A673 (cell line): ENCODE measurements around the gene HLA-F. TPM values are rescaled to one million over a fixed set of nuclear protein-coding genes. Genes with fewer than 3 reads are reported as not detected.

ENCODE experiments used
- BruUV-seq: library from RNA; stranded (reverse); fragments of 400-500 nt; replicated peaks from 2 replicates; lab custom pipeline; 2021; lab: Mats Ljungman, UMichigan
- CTCF ChIA-PET: fragments of 300-600 bp; sonication (Branson Sonifier 250); formaldehyde crosslinking; loops from one replicate; lab custom pipeline; 2022; ENCODE audit warnings: antibody characterized with exemption; lab: Charles Lee
- POLR2A ChIA-PET: fragments of 300-600 bp; sonication (Branson Sonifier 250); formaldehyde crosslinking; loops from one replicate; lab custom pipeline; 2022; ENCODE audit warnings: antibody characterized with exemption; ENCODE audit not compliant: low non-redundant PET; lab: Charles Lee
- DNase-seq: peaks from one replicate; pipeline ENCODE4 v3.0.0-alpha.2; 2015; ENCODE audit warnings: low spot score
- H3K27ac ChIP-seq: fragments of 200-600 bp; sonication (generic); 2 replicates; pipeline ENCODE4 v1.5.1; 2016; ENCODE audit warnings: mixed run types, low read depth, mild to moderate bottlenecking, mixed read lengths, antibody characterized with exemption, low read length; ENCODE audit not compliant: poor library complexity, severe bottlenecking
- H3K27me3 ChIP-seq: fragments of 200-600 bp; sonication (generic); replicated peaks from 2 replicates; pipeline ENCODE4 v1.6.1; 2017; ENCODE audit warnings: mixed run types, low read depth, mild to moderate bottlenecking, mixed read lengths, antibody characterized with exemption, low read length; ENCODE audit not compliant: insufficient read depth, poor library complexity
- H3K36me3 ChIP-seq: fragments of 200-600 bp; sonication (generic); 2 replicates; pipeline ENCODE4 v1.6.1; 2016; ENCODE audit warnings: mixed run types, mild to moderate bottlenecking, mixed read lengths, antibody characterized with exemption, low read length; ENCODE audit not compliant: insufficient read depth, poor library complexity, severe bottlenecking
- H3K4me1 ChIP-seq: fragments of 200-600 bp; sonication (generic); 2 replicates; pipeline ENCODE4 v1.6.1; 2017; ENCODE audit warnings: mixed run types, mild to moderate bottlenecking, mixed read lengths, antibody characterized with exemption, low read length; ENCODE audit not compliant: insufficient read depth, poor library complexity, severe bottlenecking
- H3K4me3 ChIP-seq: fragments of 200-600 bp; sonication (generic); 2 replicates; pipeline ENCODE4 v1.5.1; 2016; ENCODE audit warnings: low read depth, mixed run types, mild to moderate bottlenecking, mixed read lengths, low read length; ENCODE audit not compliant: poor library complexity, severe bottlenecking
- H3K9me3 ChIP-seq: fragments of 200-600 bp; sonication (generic); 2 replicates; pipeline ENCODE4 v1.6.1; 2016; ENCODE audit warnings: mixed run types, low read depth, mild to moderate bottlenecking, mixed read lengths, antibody characterized with exemption, low read length; ENCODE audit not compliant: poor library complexity, severe bottlenecking
- CTCF ChIP-seq: fragments of 300-800, 200-600 bp; sonication (generic); conservative IDR thresholded peaks from 2 replicates; pipeline ENCODE4 v1.5.1; 2017; ENCODE audit warnings: low read depth, mild to moderate bottlenecking, antibody characterized with exemption, low read length, moderate library complexity, mixed read lengths
- EZH2 ChIP-seq: fragments of 200-600 bp; sonication (generic); IDR thresholded peaks from 2 replicates; pipeline ENCODE4 v1.6.1; 2017; ENCODE audit warnings: borderline replicate concordance, low read depth, mild to moderate bottlenecking, mixed read lengths, antibody characterized with exemption, low read length; ENCODE audit not compliant: poor library complexity, severe bottlenecking
- intact Hi-C: fragments of 100-400 bp; cut with micrococcal nuclease; formaldehyde crosslinking; loops from one replicate; pipeline ENCODE4 v1.10.0; 2022; ENCODE audit not compliant: unreplicated experiment
- total RNA-seq: library from RNA; stranded (reverse); gene quantifications from 2 replicates; pipeline ENCODE4 v1.2.3, GENCODE V29; 2021

HLA-F gene
- total RNA-seq, 1 experiment from 2014 or later = not detected

- ChIA-PET POLR2A (no interaction called here), CTCF (interaction anchor here (0.6 to 1.0 kb wide), 2 partner anchors 20 to 132 kb away, joined by 3 to 7 read pairs; no protein-coding TSS in a partner anchor)
- Histone ChIP-seq H3K27me3 (peaks cover 12% of the 10 kb centered on the region), H3K4me3 (no peak overlapping the region), H3K9me3 (no peaks in the 10 kb centered on the region), H3K36me3 (no peaks in the 10 kb centered on the region), H3K4me1 (no peaks in the 10 kb centered on the region), H3K27ac (no peak overlapping the region)
- intact Hi-C loops = no loop called here
- no TSS peak for BruUV-seq
- TF ChIP-seq EZH2 (no peak), CTCF (peak; percentile 74)
- peak; percentile 41 for DNase-seq
Measured at GRCh38 chr6:29702519-29703103, 20.6 kb upstream of the HLA-F start.

- no peak overlapping the region for H3K27ac ChIP-seq
- no TSS peak for BruUV-seq
- no peaks in the 10 kb centered on the region for H3K4me1 ChIP-seq
- no peaks in the 10 kb centered on the region for H3K36me3 ChIP-seq
- POLR2A ChIA-PET = no interaction called here
- DNase-seq = peak; percentile 63
- intact Hi-C loops = loop anchor here (2.0 to 5.0 kb wide), 3 partner anchors 47 to 307 kb away; no protein-coding TSS in a partner anchor
- TF ChIP-seq CTCF (peak; percentile 61), EZH2 (no peak)
- no peak overlapping the region for H3K4me3 ChIP-seq
- CTCF ChIA-PET = no interaction called here
- H3K27me3 ChIP-seq = peaks cover 24% of the 10 kb centered on the region
- no peaks in the 10 kb centered on the region for H3K9me3 ChIP-seq
Measured at GRCh38 chr6:29705389-29706231, 17.6 kb upstream of the HLA-F start.

GRCh38 chr6:29708432-29709179 lies 14.6 kb upstream of the HLA-F start:
- intact Hi-C loops = loop anchor here (5.0 kb wide), 2 partner anchors 44 to 304 kb away; no protein-coding TSS in a partner anchor
- POLR2A ChIA-PET = no interaction called here
- Histone ChIP-seq H3K27ac (no peak overlapping the region), H3K4me3 (no peak overlapping the region), H3K4me1 (no peaks in the 10 kb centered on the region), H3K36me3 (no peaks in the 10 kb centered on the region), H3K27me3 (peaks cover 24% of the 10 kb centered on the region), H3K9me3 (no peaks in the 10 kb centered on the region)
- no peak for TF ChIP-seq CTCF
- TF ChIP-seq EZH2 = no peak
- CTCF ChIA-PET = no interaction called here
- no peak for DNase-seq
- BruUV-seq = no TSS peak
